GM15510 (cell line): ENCODE data around the gene RAP1GDS1.

Experiments used
- POLR2A ChIP-seq: IDR thresholded peaks from 3 replicates; pipeline ENCODE4 v1.6.1; 2011; ENCODE audit warnings: borderline replicate concordance; ENCODE audit not compliant: insufficient read length; ENCODE audit errors: extremely low read depth

RAP1GDS1 gene

DNA sequence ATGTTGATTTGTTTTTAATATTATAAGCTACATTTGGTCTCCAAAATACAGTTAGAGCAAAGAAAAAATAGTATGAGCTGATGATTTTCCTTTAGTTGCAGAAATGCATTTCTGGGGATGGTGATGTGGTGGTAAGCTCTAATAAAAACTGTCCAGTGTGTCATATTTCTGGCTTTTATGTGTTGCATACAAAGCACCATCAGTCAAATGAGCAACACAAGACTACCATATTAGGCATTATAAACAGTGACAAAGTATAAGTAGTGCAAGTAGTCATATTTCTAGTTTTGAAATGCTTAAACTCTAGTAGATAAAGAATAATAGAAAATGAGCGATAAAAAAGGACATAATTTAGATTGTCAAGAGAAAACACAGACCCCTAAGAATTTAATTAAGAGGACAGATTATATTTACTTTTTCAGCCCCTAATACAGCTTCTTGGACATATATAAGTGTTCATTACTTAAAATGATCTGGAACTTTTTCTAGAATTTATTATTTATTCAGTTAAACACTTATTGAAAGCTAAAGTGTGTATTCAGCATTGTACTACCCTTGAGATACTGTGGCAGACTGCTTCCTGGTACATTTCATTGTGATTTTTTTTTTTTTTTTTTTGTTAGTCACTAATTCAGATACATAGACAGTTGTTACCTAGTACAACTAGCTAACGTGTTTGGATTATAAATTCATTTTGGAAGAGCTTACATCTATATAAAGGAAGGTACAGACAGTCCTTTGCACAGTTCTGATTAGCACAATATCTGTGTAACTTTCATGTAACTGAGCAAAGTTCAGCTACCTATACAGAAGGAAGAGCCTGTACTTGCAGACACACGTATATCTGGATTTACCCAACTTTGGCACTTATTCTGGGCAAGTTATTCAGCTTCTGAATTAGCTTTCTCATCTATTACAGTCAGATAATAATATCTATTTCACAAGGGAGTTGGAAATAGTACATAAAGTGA, 22.3 kb downstream of the RAP1GDS1 start:
- TF ChIP-seq POLR2A = no peak

DNA sequence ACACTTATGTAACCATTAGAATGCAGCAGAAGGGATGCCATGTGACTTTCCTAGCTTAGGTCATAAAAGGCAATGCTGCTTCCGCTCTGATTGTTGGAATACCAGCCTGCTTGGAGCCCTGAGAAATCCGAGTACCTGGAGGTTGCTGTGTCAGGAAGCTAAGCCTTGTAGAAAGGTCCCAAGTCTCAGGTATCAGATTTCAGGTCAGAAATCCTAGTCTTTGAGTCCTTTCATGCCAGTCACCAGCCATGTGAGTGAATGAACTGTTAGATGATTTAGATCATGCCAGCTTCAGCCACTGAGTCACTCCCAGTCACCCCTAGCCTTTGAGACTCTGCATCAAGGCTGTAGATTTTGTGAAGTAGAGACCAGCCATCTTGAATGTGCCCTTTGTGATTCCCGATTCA, 23.5 kb downstream of the RAP1GDS1 start:
- no peak for TF ChIP-seq POLR2A

- no peak for TF ChIP-seq POLR2A
These were observed 24.5 kb downstream of the RAP1GDS1 start for GRCh38 chr4:98285676-98286075.

DNA sequence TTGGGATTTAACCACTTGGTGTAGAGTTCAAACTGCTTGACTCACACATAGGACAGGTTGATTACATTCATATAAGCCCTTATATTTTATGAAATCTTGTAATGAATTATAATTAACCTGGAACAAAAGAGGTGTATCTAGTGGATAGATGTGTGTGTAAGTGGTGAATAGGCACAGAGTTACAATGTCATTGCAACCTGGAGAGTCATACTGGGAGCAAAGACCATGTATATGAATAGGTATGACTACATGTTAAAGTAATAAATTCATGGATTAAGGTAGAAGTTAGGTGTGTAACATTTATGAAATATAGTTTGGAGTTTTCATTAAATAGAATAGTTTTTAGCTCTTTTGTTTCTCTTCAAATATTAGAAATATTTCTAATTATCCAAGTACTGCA, 26.1 kb downstream of the RAP1GDS1 start:
- TF ChIP-seq POLR2A = no peak

GRCh38 chr4:98289375-98289774, 28.2 kb downstream of the RAP1GDS1 start:
- no peak for TF ChIP-seq POLR2A

DNA sequence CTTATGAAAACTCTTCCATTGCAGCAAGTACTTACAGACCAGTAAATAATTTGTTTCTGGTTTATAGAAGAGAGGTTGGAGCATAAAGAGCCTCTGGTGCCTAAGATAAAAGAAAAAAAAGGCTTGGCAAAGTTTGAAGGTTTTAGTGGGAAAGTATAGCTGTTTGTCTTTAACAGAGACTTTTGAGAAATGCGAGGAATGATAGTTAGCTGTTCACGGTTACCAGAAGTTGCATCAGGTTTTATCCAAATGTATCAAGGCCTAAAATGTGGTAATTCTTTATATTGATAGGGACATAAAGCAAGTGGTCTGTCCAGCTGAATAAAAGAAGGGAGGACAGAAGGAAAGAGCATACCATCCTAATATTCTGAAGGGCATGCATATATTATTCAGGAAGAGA, 29.3 kb downstream of the RAP1GDS1 start:
- no peak for TF ChIP-seq POLR2A

DNA sequence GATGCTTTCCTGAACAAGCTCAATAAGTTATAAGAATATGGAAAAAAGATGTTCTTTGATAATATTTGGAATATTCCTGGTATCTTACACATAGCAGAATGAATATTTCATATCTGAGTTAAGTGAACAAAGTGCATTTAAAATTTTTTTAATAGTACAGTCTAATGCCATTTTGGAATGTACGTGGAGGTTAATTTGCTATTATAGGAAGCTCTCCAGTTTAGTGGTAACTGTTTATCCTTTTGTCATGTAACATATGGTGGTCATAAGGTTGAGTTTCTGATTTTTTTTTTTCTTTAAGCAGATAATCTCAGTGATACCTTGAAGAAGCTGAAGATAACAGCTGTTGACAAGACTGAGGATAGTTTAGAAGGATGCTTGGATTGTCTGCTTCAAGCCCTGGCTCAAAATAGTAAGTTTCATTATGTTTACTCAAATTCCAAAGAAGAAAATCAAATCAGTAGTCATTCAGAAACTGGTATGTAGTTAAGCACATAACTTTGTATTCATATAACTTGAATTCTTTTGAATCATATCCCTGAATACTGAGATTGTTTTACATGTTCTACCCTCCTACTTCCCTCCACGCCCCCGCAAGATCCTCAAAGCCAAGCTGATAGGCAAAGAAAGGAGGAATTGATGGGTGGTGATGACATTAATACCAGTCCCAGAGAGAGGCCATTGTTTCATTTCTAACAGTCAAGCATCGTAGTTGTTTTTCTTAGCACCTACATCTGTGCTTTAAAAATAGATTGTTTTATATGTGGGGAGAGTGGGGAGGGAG, 32.1 kb downstream of the RAP1GDS1 start:
- TF ChIP-seq POLR2A = no peak

GRCh38 chr4:98298022-98298421, 36.8 kb downstream of the RAP1GDS1 start:
- TF ChIP-seq POLR2A = no peak

GRCh38 chr4:98300706-98301105, 39.5 kb downstream of the RAP1GDS1 start:
- TF ChIP-seq POLR2A = no peak

- no peak for TF ChIP-seq POLR2A
These were observed 44.4 kb downstream of the RAP1GDS1 start for GRCh38 chr4:98305576-98305975.

DNA sequence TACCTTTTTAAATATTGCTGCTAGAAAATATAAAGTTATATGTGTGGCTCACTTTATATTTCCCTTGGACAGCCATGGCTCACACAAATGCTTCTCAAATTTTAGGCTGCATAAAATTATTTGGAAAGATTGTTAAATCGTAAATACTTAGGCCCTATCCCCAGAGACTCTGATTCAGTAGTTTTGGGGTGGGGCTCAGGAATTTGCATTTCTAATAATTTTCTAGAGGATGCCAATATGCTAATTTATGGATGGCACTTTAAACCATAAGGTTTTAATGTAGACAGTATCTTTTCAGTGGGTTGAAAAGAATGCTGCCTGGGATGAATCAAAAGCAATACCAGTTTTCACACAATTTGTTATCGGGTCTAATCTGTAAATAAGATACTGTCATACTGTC, 49.7 kb downstream of the RAP1GDS1 start:
- TF ChIP-seq POLR2A = no peak

DNA sequence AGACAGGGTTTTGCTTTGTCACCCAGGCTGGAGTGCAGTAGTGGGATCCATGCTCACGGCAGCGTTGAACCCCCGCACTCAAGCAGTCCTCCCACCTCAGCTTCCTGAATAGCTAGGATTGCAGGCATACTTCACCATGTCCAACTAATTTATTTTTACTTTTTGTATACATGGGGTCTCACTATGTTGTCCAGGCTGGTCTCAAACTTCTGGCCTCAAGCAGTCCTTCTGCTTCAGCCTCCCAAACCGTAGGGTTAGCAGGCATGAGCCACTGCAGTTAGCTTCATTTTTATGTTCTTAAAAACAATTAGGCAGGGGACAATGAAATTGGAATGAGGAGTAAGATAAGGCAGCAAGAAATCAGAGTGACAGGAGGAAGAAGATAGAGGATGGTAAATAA, 50.5 kb downstream of the RAP1GDS1 start:
- TF ChIP-seq POLR2A = no peak

- TF ChIP-seq POLR2A = no peak
These were observed 53.8 kb downstream of the RAP1GDS1 start for GRCh38 chr4:98314791-98315565.

DNA sequence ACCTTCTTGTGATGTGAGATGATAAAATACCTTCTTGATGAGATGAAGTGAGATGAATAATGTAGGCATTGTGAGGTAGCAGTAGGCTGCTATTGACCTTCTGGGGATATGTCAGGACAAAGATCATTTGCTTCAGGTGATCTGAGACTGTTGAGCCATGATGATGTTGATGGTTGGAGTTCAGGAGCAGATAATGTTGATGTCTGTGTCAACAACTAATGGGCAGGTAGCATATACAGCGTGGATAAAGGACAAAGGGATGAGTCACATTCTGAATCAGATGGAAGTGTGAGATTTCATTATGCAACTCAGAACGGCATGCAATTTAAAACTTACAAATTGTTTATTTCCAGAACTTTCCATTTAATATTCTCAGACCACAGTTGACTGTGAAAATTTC, 57.3 kb downstream of the RAP1GDS1 start:
- TF ChIP-seq POLR2A = no peak

DNA sequence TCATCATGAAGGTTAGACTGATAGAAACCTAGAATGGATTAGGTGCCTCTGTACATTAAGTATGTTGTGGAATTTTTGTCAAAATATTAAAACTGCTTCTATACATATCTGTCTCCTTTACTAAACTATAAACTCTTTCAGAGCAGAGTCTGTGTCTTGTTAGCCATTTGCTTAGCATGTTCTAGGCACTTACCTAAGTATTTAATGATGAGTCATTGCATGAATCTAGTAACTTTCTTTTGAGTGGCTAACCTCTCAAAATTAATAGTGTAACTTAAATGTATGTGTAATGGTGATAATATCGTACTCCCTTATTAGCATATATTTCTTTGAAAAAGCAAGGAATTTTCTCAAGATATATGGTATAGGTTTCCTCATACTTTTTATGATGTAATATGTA, 57.8 kb downstream of the RAP1GDS1 start:
- no peak for TF ChIP-seq POLR2A

- TF ChIP-seq POLR2A = no peak
These were observed 65.0 kb downstream of the RAP1GDS1 start for GRCh38 chr4:98326168-98326567.

- TF ChIP-seq POLR2A = no peak
These were observed 66.5 kb downstream of the RAP1GDS1 start for GRCh38 chr4:98327694-98328093.
